Neural cell (in vitro differentiated cells): ENCODE results near the gene TRIM37.

Experiments used
- CTCF ChIP-seq: fragments of 450-650 bp; IDR thresholded peaks from 2 replicates; pipeline ENCODE4 v1.5.1; 2014; ENCODE audit warnings: antibody characterized with exemption, mild to moderate bottlenecking, moderate library complexity; ENCODE audit not compliant: poor library complexity, severe bottlenecking
- EZH2 ChIP-seq: fragments of 200-600, 300-800 bp; shearing (Covaris generic), sonication (generic); IDR thresholded peaks from 2 replicates; pipeline ENCODE4 v1.6.1; 2014; ENCODE audit warnings: antibody characterized with exemption, low read length, borderline replicate concordance, mild to moderate bottlenecking; ENCODE audit not compliant: insufficient read depth, poor library complexity, severe bottlenecking
- RAD21 ChIP-seq: fragments of 450-650 bp; conservative IDR thresholded peaks from 2 replicates; pipeline ENCODE4 v1.6.1; 2014; ENCODE audit warnings: antibody characterized with exemption, mild to moderate bottlenecking, moderate library complexity

DNA sequence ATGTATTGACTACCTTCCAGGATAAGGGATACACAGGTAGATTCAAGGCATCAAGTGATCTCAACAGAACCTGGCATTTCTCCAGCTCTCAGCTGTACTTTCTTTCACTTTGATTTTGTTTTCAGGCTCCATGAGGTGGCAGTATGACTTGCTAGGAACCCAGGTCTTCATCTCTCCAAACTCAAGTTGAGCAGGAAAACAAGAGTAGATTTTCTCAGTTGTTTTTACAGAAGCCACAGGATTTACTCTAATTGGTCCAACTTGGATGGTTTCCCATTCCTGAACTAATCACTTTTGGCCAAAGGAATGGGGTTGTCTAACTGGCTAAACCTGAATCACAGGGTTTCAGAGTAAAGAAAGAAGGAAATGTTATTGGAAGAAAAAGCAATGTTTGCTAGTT lies 146.6 kb downstream of the TRIM37 start:
- TF ChIP-seq CTCF = no peak
- no peak for TF ChIP-seq EZH2
- no peak for TF ChIP-seq RAD21
